LNCAP (cell line): ENCODE measurements around the gene NOD1.

Experiments used
- TF ChIP-seq, protein P1 (sequence below): fragments of 450-650 bp; IDR thresholded peaks from 2 replicates; pipeline ENCODE4 v1.5.1; 2017; ENCODE audit warnings: mild to moderate bottlenecking

NOD1 gene

DNA sequence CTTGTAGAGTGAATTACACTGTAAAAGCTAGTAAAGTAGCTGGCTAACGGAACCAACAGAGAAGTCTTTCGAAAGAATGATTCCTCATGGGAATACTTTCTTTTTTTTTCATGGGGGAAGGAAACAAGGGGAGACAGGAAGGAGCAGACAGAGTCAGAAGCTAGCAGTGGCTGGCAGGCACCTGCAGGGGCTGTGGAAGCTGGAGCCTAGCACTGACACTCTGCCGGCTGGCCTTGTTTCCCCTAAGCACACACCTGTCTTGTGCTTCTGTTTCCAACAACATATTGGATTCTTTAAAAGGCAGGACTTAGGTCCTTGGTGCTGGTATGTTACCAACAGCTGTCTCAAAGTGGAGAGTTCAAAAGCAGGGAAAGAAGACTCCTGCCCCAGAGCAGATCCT, 24.7 kb downstream of the NOD1 start:
- TF ChIP-seq, protein P1, sequence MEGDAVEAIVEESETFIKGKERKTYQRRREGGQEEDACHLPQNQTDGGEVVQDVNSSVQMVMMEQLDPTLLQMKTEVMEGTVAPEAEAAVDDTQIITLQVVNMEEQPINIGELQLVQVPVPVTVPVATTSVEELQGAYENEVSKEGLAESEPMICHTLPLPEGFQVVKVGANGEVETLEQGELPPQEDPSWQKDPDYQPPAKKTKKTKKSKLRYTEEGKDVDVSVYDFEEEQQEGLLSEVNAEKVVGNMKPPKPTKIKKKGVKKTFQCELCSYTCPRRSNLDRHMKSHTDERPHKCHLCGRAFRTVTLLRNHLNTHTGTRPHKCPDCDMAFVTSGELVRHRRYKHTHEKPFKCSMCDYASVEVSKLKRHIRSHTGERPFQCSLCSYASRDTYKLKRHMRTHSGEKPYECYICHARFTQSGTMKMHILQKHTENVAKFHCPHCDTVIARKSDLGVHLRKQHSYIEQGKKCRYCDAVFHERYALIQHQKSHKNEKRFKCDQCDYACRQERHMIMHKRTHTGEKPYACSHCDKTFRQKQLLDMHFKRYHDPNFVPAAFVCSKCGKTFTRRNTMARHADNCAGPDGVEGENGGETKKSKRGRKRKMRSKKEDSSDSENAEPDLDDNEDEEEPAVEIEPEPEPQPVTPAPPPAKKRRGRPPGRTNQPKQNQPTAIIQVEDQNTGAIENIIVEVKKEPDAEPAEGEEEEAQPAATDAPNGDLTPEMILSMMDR = no peak

- TF ChIP-seq, protein P1 = no peak
Observed at GRCh38 chr7:30453016-30453415, 25.6 kb downstream of the NOD1 start.

GRCh38 chr7:30452280-30452930, 26.2 kb downstream of the NOD1 start:
- TF ChIP-seq, protein P1 = no peak

- TF ChIP-seq, protein P1 = no peak
Observed at GRCh38 chr7:30451539-30452279, 26.9 kb downstream of the NOD1 start.

DNA sequence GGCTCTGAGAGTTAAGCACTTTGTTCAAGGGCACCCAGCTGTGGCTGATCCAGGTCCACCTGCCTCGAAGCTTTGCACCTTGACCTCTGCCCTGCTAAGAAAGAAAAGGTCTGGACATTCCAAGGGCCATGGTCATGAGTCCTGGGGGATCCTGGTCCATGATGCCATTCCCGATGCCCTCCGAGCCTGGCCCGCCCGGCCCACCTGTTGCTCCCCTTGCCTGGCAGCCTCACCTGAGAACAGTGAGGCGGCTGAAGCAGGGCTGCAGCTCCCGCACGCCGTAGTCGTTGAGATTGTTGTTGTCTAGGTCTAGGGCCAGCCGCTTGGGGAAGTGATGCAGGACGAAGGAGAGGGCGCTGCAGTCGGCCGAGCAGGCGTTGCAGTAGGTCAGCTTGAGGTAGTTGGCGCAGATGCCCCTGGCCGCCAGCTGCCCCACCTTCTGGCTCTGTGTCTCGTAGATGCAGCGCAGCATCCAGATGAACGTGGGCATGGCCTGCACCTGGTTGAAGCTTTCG, 27.5 kb downstream of the NOD1 start:
- TF ChIP-seq, protein P1 = no peak

- TF ChIP-seq, protein P1 = no peak
Observed at GRCh38 chr7:30450240-30450982, 28.2 kb downstream of the NOD1 start.

DNA sequence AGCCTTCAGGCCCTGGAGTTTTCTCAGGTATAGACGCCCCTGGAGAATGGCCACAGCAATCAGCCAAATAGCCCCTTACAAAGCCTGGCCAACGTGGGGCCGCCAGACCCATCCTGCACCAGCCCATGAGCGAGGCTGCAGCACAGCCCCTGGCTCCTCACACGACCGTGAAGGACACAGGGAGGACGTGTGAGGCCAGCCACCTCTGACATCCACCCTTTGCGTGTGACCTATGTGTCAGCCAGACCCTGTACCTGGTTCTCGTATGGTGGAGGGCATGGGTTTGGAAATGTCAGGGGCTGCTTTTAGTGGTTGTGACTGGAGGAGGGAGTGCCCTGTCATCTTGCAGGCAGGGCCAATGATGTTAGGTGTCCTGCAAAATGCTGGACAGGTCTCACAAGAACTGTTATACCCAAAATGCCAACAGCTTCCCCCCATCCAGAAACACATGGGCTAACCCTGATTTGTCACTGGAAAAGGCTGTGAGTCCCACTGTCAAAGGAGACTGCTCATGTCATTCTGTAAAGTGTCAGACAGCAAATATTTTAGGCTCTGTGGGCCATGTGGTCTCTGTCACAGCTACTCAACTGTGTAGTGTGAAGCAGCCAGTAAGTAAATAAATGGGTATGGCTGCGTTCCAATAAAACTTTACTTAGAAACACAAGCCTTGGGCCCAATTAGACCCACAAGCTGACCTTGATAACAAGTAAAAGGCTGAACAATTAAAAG, 30.0 kb downstream of the NOD1 start:
- TF ChIP-seq, protein P1 = no peak
